ENCODE results near the gene STPG3.

STPG3 gene

DNA sequence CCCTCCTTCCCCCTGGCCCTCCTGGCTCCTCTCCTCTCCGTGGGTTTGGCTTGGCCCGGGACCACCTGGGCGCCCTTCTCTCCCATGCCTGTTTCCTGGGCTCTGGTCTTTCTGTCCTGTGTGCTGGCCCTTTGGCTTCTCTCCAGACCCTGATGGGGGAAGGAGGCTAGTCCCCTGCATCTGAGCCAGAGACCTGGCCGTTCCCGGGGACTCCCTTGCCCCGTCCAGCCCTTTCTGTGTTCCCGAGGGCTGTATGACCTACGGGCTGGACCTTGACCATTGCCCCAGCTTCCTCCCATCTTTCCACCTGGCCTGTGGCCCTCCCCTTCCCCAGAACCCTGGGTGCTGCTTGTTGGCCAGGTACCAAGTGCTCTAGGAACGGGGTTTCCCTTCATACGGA, 12.4 kb downstream of the STPG3 start:
- TF ChIP-seq FOXP2 (optimal IDR thresholded peaks at IDR 0.05; ENCODE audit: borderline replicate concordance, extremely low read depth, extremely low read length, insufficient read depth) (no peak), TAF1 (IDR thresholded peaks at IDR 0.05; ENCODE audit: borderline replicate concordance, insufficient read depth, low read length) (no peak), POLR2AphosphoS5 (IDR thresholded peaks at IDR 0.05; ENCODE audit: low read depth, low read length) (no peak), SIN3A (IDR thresholded peaks at IDR 0.05; ENCODE audit: borderline replicate concordance, insufficient read depth, low read length) (no peak)
- TF ChIP-seq, protein P1, sequence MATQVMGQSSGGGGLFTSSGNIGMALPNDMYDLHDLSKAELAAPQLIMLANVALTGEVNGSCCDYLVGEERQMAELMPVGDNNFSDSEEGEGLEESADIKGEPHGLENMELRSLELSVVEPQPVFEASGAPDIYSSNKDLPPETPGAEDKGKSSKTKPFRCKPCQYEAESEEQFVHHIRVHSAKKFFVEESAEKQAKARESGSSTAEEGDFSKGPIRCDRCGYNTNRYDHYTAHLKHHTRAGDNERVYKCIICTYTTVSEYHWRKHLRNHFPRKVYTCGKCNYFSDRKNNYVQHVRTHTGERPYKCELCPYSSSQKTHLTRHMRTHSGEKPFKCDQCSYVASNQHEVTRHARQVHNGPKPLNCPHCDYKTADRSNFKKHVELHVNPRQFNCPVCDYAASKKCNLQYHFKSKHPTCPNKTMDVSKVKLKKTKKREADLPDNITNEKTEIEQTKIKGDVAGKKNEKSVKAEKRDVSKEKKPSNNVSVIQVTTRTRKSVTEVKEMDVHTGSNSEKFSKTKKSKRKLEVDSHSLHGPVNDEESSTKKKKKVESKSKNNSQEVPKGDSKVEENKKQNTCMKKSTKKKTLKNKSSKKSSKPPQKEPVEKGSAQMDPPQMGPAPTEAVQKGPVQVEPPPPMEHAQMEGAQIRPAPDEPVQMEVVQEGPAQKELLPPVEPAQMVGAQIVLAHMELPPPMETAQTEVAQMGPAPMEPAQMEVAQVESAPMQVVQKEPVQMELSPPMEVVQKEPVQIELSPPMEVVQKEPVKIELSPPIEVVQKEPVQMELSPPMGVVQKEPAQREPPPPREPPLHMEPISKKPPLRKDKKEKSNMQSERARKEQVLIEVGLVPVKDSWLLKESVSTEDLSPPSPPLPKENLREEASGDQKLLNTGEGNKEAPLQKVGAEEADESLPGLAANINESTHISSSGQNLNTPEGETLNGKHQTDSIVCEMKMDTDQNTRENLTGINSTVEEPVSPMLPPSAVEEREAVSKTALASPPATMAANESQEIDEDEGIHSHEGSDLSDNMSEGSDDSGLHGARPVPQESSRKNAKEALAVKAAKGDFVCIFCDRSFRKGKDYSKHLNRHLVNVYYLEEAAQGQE (IDR thresholded peaks at IDR 0.05; ENCODE audit: insufficient read depth in 1 of 2, low read depth in 2 of 2, low read length in 2 of 2) = no peak

- TF ChIP-seq POLR2AphosphoS5 (IDR thresholded peaks at IDR 0.05; ENCODE audit: low read depth, low read length) (no peak), SIN3A (IDR thresholded peaks at IDR 0.05; ENCODE audit: borderline replicate concordance, insufficient read depth, low read length) (no peak), TAF1 (IDR thresholded peaks at IDR 0.05; ENCODE audit: borderline replicate concordance, insufficient read depth, low read length) (no peak), FOXP2 (optimal IDR thresholded peaks at IDR 0.05; ENCODE audit: borderline replicate concordance, extremely low read depth, extremely low read length, insufficient read depth) (no peak)
- TF ChIP-seq, protein P1 (IDR thresholded peaks at IDR 0.05; ENCODE audit: insufficient read depth in 1 of 2, low read depth in 2 of 2, low read length in 2 of 2) = no peak
Measured at GRCh38 chr9:137264067-137264466, 13.0 kb downstream of the STPG3 start.

DNA sequence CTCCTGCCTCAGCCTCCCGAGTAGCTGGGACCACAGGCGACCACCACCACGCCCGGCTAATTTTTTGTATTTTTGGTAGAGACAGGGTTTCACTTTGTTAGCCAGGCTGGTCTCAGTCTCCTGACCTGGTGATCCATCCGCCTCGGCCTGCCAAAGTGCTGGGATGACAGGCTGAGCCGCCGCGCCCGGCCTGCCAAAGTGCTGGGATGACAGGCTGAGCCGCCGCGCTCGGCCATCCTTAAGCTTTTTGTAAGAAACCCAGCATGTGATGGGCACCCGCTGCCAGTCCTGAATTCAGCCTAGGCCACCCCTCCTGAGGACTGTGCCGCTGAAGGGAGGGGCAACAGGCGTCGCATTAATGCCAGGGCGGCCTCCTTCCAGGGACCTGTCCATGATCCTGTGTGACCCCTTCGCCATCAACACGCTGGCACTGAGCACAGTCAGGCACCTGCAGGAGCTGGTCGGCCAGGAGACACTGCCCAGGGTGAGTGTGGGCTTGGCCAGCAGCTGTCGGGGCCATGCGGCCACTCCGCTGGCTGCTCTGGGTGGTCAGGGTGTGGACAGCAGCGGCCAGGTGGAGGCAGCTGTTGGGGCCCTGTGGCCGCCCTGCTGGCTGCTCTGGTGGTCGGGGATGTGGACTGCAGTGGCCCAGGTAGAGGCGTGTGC, 14.5 kb downstream of the STPG3 start:
- TF ChIP-seq TAF1 (IDR thresholded peaks at IDR 0.05; ENCODE audit: borderline replicate concordance, insufficient read depth, low read length) = no peak
- TF ChIP-seq POLR2AphosphoS5 (IDR thresholded peaks at IDR 0.05; ENCODE audit: low read depth, low read length) = no peak
- TF ChIP-seq, protein P1 (IDR thresholded peaks at IDR 0.05; ENCODE audit: insufficient read depth in 1 of 2, low read depth in 2 of 2, low read length in 2 of 2) = no peak
- TF ChIP-seq SIN3A (IDR thresholded peaks at IDR 0.05; ENCODE audit: borderline replicate concordance, insufficient read depth, low read length) = no peak
- no peak for TF ChIP-seq FOXP2 (optimal IDR thresholded peaks at IDR 0.05; ENCODE audit: borderline replicate concordance, extremely low read depth, extremely low read length, insufficient read depth)

DNA sequence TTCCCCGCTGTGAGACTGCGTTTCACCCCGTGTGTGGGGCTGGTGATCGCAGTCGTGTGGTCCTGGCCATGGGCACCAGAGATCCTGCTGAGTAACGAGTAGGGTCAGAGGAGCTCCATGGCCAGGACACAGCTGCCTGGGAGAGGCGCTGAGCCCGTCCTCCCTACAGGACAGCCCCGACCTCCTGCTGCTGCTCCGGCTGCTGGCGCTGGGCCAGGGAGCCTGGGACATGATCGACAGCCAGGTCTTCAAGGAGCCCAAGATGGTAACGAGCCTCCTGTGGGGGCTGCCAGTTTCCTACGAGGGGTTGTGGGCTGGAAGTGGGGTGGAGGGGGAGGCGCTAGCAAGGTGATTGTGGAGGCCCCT, 15.1 kb downstream of the STPG3 start:
- no peak for TF ChIP-seq SIN3A (IDR thresholded peaks at IDR 0.05; ENCODE audit: borderline replicate concordance, insufficient read depth, low read length)
- no peak for TF ChIP-seq FOXP2 (optimal IDR thresholded peaks at IDR 0.05; ENCODE audit: borderline replicate concordance, extremely low read depth, extremely low read length, insufficient read depth)
- TF ChIP-seq, protein P1 (IDR thresholded peaks at IDR 0.05; ENCODE audit: insufficient read depth in 1 of 2, low read depth in 2 of 2, low read length in 2 of 2) = no peak
- TF ChIP-seq POLR2AphosphoS5 (IDR thresholded peaks at IDR 0.05; ENCODE audit: low read depth, low read length) = no peak
- TF ChIP-seq TAF1 (IDR thresholded peaks at IDR 0.05; ENCODE audit: borderline replicate concordance, insufficient read depth, low read length) = no peak

Measured in PFSK-1 (cell line).